Ectodermal cell (in vitro differentiated cells): ENCODE data around the gene PBX3.

Experiments
- H3K27ac ChIP-seq: 2 replicates; pipeline ENCODE4 v1.7.0; 2013; ENCODE audit warnings: mild to moderate bottlenecking, low read depth, low read length; ENCODE audit not compliant: insufficient read depth, poor library complexity, severe bottlenecking
- H3K27me3 ChIP-seq: 2 replicates; pipeline ENCODE4 v1.7.0; 2013; ENCODE audit warnings: mild to moderate bottlenecking, low read length; ENCODE audit not compliant: insufficient read depth, control insufficient read depth, poor library complexity, severe bottlenecking
- H3K36me3 ChIP-seq: one replicate; pipeline ENCODE4 v1.7.0; 2013; ENCODE audit warnings: low read length; ENCODE audit not compliant: control insufficient read depth, insufficient read depth
- H3K4me1 ChIP-seq: one replicate; pipeline ENCODE4 v1.7.0; 2013; ENCODE audit warnings: low read length; ENCODE audit not compliant: control insufficient read depth, insufficient read depth
- H3K4me3 ChIP-seq: 2 replicates; pipeline ENCODE4 v1.7.0; 2013; ENCODE audit warnings: low read depth, low read length, control low read depth; ENCODE audit not compliant: insufficient read depth
- H3K9me3 ChIP-seq: 2 replicates; pipeline ENCODE4 v1.7.0; 2013; ENCODE audit warnings: mild to moderate bottlenecking, low read length, moderate library complexity; ENCODE audit not compliant: control insufficient read depth
- WGBS, 2 experiments: methylation state at CpG; one replicate each; pipeline ENCODE4 v1.1.7; 2013; ENCODE audit warnings: missing lambda C conversion rate in 2 of 2; 5-methylcytosine and 5-hydroxymethylcytosine counted together

The PBX3 gene

GRCh38 chr9:125884218-125884595 lies 137.0 kb downstream of the PBX3 start:
- Histone ChIP-seq H3K4me3 (no peak overlapping the region), H3K4me1 (peaks cover 32% of the 10 kb centered on the region), H3K9me3 (no peaks in the 10 kb centered on the region), H3K27me3 (no peaks in the 10 kb centered on the region), H3K27ac (no peak overlapping the region), H3K36me3 (no peaks in the 10 kb centered on the region)

GRCh38 chr9:125885405-125886034 lies 138.3 kb downstream of the PBX3 start:
- Histone ChIP-seq H3K27ac (no peak overlapping the region), H3K27me3 (no peaks in the 10 kb centered on the region), H3K9me3 (no peaks in the 10 kb centered on the region), H3K4me1 (peaks cover 37% of the 10 kb centered on the region), H3K36me3 (no peaks in the 10 kb centered on the region), H3K4me3 (no peak overlapping the region)
- WGBS, 2 experiments, result 25 to 36% methylated on average over 4 of the region's 5 CpGs

- Histone ChIP-seq H3K27me3 (no peaks in the 10 kb centered on the region), H3K4me3 (no peak overlapping the region), H3K36me3 (no peaks in the 10 kb centered on the region), H3K27ac (peak overlapping the region; percentile 33), H3K4me1 (peaks cover 41% of the 10 kb centered on the region), H3K9me3 (no peaks in the 10 kb centered on the region)
- 34 to 52% methylated on average over 2 to 3 of the region's 3 CpGs for WGBS, 2 experiments
Measured at GRCh38 chr9:125886365-125886764, 139.2 kb downstream of the PBX3 start.

- WGBS, 2 experiments, result 69 to 80% methylated on average over 2 of the region's 2 CpGs
- H3K9me3 ChIP-seq, result no peaks in the 10 kb centered on the region
- H3K27ac ChIP-seq, result no peak overlapping the region
- H3K4me1 ChIP-seq, result peaks cover 45% of the 10 kb centered on the region
- no peak overlapping the region for H3K4me3 ChIP-seq
- no peaks in the 10 kb centered on the region for H3K27me3 ChIP-seq
- H3K36me3 ChIP-seq, result no peaks in the 10 kb centered on the region
Measured at GRCh38 chr9:125887172-125887571, 140.0 kb downstream of the PBX3 start.

GRCh38 chr9:125888211-125888610 lies 141.0 kb downstream of the PBX3 start:
- Histone ChIP-seq H3K4me3 (no peak overlapping the region), H3K27me3 (no peaks in the 10 kb centered on the region), H3K4me1 (peaks cover 45% of the 10 kb centered on the region), H3K9me3 (no peaks in the 10 kb centered on the region), H3K36me3 (no peaks in the 10 kb centered on the region), H3K27ac (no peak overlapping the region)
- 12 to 47% methylated on average over 2 to 4 of the region's 7 CpGs for WGBS, 2 experiments

- 10 to 12% methylated on average over 21 of the region's 21 CpGs for WGBS, 2 experiments
- Histone ChIP-seq H3K36me3 (no peaks in the 10 kb centered on the region), H3K9me3 (no peaks in the 10 kb centered on the region), H3K27ac (peak overlapping the region; percentile 61), H3K4me3 (peak overlapping the region; percentile 49), H3K4me1 (peaks cover 45% of the 10 kb centered on the region), H3K27me3 (no peaks in the 10 kb centered on the region)
Measured at GRCh38 chr9:125889112-125889475, 141.9 kb downstream of the PBX3 start.

- Histone ChIP-seq H3K27ac (peak overlapping the region; percentile 61), H3K4me1 (peaks cover 45% of the 10 kb centered on the region), H3K27me3 (no peaks in the 10 kb centered on the region), H3K9me3 (no peaks in the 10 kb centered on the region), H3K36me3 (no peaks in the 10 kb centered on the region), H3K4me3 (peak overlapping the region; percentile 49)
- 2% methylated on average over 71 of the region's 71 CpGs for WGBS, 2 experiments
Measured at GRCh38 chr9:125889476-125890419, 142.6 kb downstream of the PBX3 start.

GRCh38 chr9:125890826-125891225 lies 143.7 kb downstream of the PBX3 start:
- 100% methylated on average over 1 of the region's 1 CpG; no CpG with 5 or more reads in 1 of the 2 experiments for WGBS, 2 experiments
- Histone ChIP-seq H3K27me3 (no peaks in the 10 kb centered on the region), H3K4me1 (peaks cover 41% of the 10 kb centered on the region), H3K9me3 (no peaks in the 10 kb centered on the region), H3K4me3 (no peak overlapping the region), H3K36me3 (no peaks in the 10 kb centered on the region), H3K27ac (no peak overlapping the region)

GRCh38 chr9:125893277-125893676 lies 146.1 kb downstream of the PBX3 start:
- Histone ChIP-seq H3K9me3 (no peaks in the 10 kb centered on the region), H3K36me3 (no peaks in the 10 kb centered on the region), H3K27me3 (no peaks in the 10 kb centered on the region), H3K27ac (no peak overlapping the region), H3K4me1 (peaks cover 22% of the 10 kb centered on the region), H3K4me3 (no peak overlapping the region)
- 79 to 88% methylated on average over 2 of the region's 2 CpGs for WGBS, 2 experiments

- Histone ChIP-seq H3K36me3 (no peaks in the 10 kb centered on the region), H3K4me1 (peaks cover 15% of the 10 kb centered on the region), H3K27me3 (no peaks in the 10 kb centered on the region), H3K9me3 (no peaks in the 10 kb centered on the region), H3K4me3 (no peak overlapping the region), H3K27ac (no peak overlapping the region)
- WGBS, 2 experiments, result 93 to 95% methylated on average over 3 of the region's 3 CpGs
Measured at GRCh38 chr9:125894566-125894965, 147.4 kb downstream of the PBX3 start.
